Thoracic aorta (tissue), 2 donors: ENCODE data around the gene TRIM63. TPM values are rescaled to one million over a fixed set of nuclear protein-coding genes. Genes with fewer than 3 reads are reported as not detected.

Source experiments
- ATAC-seq: fragments of 150-250 bp; one replicate; pipeline ENCODE4 v1.8.0; 2017; ENCODE audit warnings: low read depth; ENCODE audit not compliant: insufficient number of reproducible peaks, low FRiP score
- DNase-seq: peaks from one replicate; pipeline ENCODE4 v3.0.0-alpha.2; 2020; ENCODE audit warnings: low spot score
- H3K27ac ChIP-seq, 2 donors: fragments of 200-600 bp; sonication (generic); 1 replicate in 1 of 2; 2 replicates in 1 of 2; pipeline ENCODE4 v1.5.1; 2016; ENCODE audit warnings: mild to moderate bottlenecking in 2 of 2, moderate library complexity in 2 of 2
- H3K27me3 ChIP-seq: fragments of 200-600 bp; sonication (generic); replicated peaks from 2 replicates; pipeline ENCODE4 v1.6.0; 2016; ENCODE audit warnings: mild to moderate bottlenecking; ENCODE audit not compliant: insufficient read depth
- H3K36me3 ChIP-seq: fragments of 200-600 bp; sonication (generic); one replicate; pipeline ENCODE4 v1.5.1; 2016
- H3K4me1 ChIP-seq, 2 donors: fragments of 200-600 bp; sonication (generic); 1 replicate in 1 of 2; 2 replicates in 1 of 2; pipeline versions ENCODE4 v1.5.1 to v1.6.0; 2016; ENCODE audit warnings: low read depth in 2 of 2, mild to moderate bottlenecking in 1 of 2; ENCODE audit not compliant: control insufficient read depth in 1 of 2
- H3K4me3 ChIP-seq: fragments of 200-600 bp; sonication (generic); 2 replicates; pipeline ENCODE4 v1.5.1; 2016; ENCODE audit warnings: mild to moderate bottlenecking
- H3K9me3 ChIP-seq: fragments of 200-600 bp; sonication (generic); 2 replicates; pipeline ENCODE4 v1.5.1; 2016
- total RNA-seq, 2 donors: library from RNA; depleted of rRNA; stranded (reverse); fragments of >200 nt; gene quantifications; one replicate each; pipeline versions ENCODE4 v1.1.0 to v1.2.3, GENCODE V29; 2016
- TF ChIP-seq, protein P1 (sequence below): fragments of 200-600 bp; sonication (generic); IDR thresholded peaks from one replicate; pipeline ENCODE4 v1.5.1; 2019; ENCODE audit warnings: antibody characterized with exemption

The TRIM63 gene
- total RNA-seq, 2 donors from 2014 or later = not detected

GRCh38 chr1:26079178-26079563 lies 11.7 kb upstream of the TRIM63 start:
- TF ChIP-seq, protein P1, sequence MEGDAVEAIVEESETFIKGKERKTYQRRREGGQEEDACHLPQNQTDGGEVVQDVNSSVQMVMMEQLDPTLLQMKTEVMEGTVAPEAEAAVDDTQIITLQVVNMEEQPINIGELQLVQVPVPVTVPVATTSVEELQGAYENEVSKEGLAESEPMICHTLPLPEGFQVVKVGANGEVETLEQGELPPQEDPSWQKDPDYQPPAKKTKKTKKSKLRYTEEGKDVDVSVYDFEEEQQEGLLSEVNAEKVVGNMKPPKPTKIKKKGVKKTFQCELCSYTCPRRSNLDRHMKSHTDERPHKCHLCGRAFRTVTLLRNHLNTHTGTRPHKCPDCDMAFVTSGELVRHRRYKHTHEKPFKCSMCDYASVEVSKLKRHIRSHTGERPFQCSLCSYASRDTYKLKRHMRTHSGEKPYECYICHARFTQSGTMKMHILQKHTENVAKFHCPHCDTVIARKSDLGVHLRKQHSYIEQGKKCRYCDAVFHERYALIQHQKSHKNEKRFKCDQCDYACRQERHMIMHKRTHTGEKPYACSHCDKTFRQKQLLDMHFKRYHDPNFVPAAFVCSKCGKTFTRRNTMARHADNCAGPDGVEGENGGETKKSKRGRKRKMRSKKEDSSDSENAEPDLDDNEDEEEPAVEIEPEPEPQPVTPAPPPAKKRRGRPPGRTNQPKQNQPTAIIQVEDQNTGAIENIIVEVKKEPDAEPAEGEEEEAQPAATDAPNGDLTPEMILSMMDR = no peak
- no peak overlapping the region for H3K4me3 ChIP-seq
- H3K27ac ChIP-seq = no peak overlapping the region
- DNase-seq (no peak), ATAC-seq (no peak)
- no peaks in the 10 kb centered on the region for H3K36me3 ChIP-seq
- no peaks in the 10 kb centered on the region for H3K4me1 ChIP-seq
- H3K27me3 ChIP-seq = no peaks in the 10 kb centered on the region
- H3K9me3 ChIP-seq = no peaks in the 10 kb centered on the region

GRCh38 chr1:26078286-26079177 lies 11.1 kb upstream of the TRIM63 start:
- ATAC-seq = no peak

DNA sequence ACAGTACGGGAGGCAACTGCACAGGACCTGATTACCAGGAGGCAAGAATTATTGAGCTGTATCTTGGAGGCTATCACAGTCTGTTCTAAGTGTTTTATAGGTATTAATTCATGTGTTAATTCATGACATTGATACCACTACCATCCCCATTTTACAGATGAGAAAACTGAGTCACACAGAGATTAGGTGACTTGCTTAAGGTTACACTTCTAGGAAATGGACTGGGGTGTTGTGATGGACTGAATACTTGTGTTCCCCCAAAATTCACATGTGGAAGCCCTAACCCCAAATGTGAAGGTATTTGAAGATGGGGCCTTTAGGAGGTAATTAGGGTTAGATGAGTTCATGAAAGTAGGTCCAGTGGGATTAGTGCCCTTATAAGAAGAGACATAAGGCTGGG lies 10.1 kb upstream of the TRIM63 start:
- H3K4me1 ChIP-seq = no peaks in the 10 kb centered on the region
- ATAC-seq (no peak), DNase-seq (no peak)
- H3K9me3 ChIP-seq = no peaks in the 10 kb centered on the region
- H3K27me3 ChIP-seq = no peaks in the 10 kb centered on the region
- TF ChIP-seq, protein P1 = no peak
- H3K27ac ChIP-seq = no peak overlapping the region
- no peaks in the 10 kb centered on the region for H3K36me3 ChIP-seq
- no peak overlapping the region for H3K4me3 ChIP-seq

More at GRCh38 chr1:26078286-26079177, 11.1 kb upstream of the TRIM63 start:
- Histone ChIP-seq H3K4me1 (no peaks in the 10 kb centered on the region), H3K27me3 (no peaks in the 10 kb centered on the region), H3K4me3 (no peak overlapping the region), H3K36me3 (no peaks in the 10 kb centered on the region), H3K27ac (no peak overlapping the region), H3K9me3 (no peaks in the 10 kb centered on the region)
- DNase-seq = no peak
- TF ChIP-seq, protein P1 = no peak

DNA sequence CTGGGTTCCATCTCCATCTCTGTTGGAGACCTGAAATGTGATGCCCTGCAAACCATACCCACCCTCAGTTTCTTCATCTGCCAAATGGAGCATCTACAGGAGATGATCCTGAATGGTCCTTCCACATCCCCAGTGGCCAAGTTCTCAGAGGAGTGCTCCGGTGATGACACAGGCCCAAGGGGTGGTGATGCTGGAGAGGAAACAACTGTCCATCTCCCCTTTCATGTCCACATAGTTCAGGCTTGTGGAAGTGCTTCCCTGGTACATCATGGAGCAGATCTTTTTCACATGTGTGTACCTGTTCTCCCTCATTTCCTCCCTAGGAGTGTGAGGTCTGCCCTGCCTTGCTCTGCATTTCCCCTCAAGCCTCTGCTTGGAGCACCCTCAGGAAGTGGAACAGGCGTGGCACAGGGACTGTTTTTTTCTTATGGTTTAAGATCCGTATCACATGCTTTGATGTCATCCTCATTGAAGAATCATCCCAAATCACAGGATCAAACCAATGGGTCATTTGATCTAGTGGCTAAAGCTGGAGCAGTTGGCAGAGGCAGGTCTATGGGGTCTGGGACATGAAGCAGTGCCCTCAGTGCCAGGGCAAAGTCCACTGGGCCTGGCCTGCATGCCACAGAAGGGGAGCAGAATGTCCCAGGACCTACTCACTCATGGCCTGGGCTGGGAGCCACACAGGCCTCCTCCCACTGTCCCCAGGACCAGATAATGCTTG lies 8.2 kb upstream of the TRIM63 start:
- no peaks in the 10 kb centered on the region for H3K9me3 ChIP-seq
- no peak for DNase-seq
- H3K4me1 ChIP-seq = no peaks in the 10 kb centered on the region
- H3K4me3 ChIP-seq = no peak overlapping the region
- TF ChIP-seq, protein P1 = no peak
- no peak for ATAC-seq
- H3K27ac ChIP-seq = no peak overlapping the region
- H3K36me3 ChIP-seq = no peaks in the 10 kb centered on the region
- H3K27me3 ChIP-seq = no peaks in the 10 kb centered on the region

DNA sequence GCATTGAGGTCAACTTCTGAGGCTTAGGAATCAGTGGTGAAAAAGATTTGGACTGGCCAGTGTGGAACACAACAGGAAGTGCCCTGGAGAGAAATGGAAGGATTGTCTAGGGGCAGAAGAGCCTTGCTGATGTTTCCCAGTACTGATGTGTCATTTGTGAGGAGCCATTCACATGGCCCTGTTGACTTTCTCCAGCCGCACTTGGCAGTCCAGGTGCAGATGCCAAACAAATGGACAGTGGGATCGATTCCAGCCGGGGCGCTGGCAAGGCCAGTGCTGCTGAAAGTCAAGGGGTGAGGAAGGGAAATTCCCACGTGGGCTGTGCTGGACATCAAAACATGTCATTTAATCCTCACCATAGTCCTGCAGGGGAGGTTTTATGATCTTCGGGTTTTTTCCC lies 4.9 kb upstream of the TRIM63 start:
- no peak overlapping the region for H3K4me3 ChIP-seq
- DNase-seq = no peak
- no peaks in the 10 kb centered on the region for H3K27me3 ChIP-seq
- ATAC-seq = no peak
- H3K4me1 ChIP-seq = no peaks in the 10 kb centered on the region
- no peaks in the 10 kb centered on the region for H3K9me3 ChIP-seq
- no peak overlapping the region for H3K27ac ChIP-seq
- TF ChIP-seq, protein P1 = no peak
- H3K36me3 ChIP-seq = no peaks in the 10 kb centered on the region
